AG10803 (cell line): ENCODE results near the gene GPATCH4.

Experiments
- DNase-seq: peaks from one replicate; pipeline ENCODE4 v3.0.0; 2010; ENCODE audit warnings: low read depth
- H3K4me3 ChIP-seq: 2 replicates; pipeline ENCODE4 v1.5.1; 2011; ENCODE audit warnings: mild to moderate bottlenecking, low read length, control low read depth
- CTCF ChIP-seq: conservative IDR thresholded peaks from 2 replicates; pipeline ENCODE4 v1.5.1; 2011; ENCODE audit warnings: mild to moderate bottlenecking, low read length, control low read depth, inconsistent platforms

Gene GPATCH4

DNA sequence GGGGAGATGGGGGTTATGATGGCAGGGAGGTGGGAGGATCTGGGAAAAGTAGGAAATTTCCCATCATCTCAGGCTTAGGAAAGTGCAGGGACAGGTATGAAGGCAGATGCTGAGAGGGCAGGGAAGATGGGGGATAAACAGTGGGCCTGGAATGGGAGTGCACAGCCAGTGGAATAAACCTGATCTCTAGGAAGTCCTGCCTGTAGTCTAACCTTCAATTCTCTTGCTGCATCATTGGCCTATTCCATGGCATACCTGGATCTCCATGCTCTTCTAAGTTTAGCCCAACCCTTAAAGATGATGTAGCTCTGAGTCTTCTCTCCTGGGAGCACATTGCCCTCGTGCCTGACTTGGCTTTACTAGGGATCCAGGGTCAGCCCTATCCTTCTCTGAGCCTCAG, 43.4 kb upstream of the GPATCH4 start:
- TF ChIP-seq CTCF = no peak
- no peak for DNase-seq
- H3K4me3 ChIP-seq = no peak overlapping the region

DNA sequence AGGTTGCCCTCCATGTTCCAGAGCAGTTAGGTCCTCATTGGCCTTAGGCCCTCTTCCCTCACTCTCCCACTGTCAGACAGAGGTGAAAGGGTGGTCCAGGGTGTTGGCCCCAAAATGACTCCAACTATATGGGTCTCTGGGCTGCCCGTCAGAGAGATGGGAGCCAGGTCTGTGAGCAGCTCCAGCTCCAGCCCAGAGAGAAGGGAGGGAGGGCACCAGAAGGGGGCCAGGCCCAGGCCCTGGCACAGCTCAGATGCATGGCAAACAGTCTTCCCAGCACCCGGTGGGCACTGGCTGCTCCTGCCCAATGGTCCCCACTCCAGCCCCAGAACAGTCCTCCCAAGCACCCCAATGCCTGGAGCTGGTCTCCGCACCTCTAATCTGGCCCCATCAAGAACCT, 42.9 kb upstream of the GPATCH4 start:
- no peak overlapping the region for H3K4me3 ChIP-seq
- no peak for DNase-seq
- TF ChIP-seq CTCF = no peak

DNA sequence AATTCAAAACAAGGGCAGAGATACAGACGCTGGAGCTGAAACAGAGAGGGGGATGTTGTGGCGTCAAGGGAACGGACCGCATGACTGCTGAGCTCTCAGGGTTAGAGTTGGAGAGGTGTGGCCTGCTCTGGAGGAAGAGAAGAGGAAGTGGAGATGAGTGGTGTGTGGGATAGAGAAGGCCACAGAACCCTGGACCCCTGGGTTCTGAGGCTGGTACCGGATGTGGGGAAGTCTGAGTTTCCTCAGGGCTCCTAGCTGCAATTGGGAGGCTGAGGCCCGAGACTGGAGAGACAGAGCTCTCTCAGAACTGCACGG, 42.5 kb upstream of the GPATCH4 start:
- no peak for TF ChIP-seq CTCF
- DNase-seq = no peak
- no peak overlapping the region for H3K4me3 ChIP-seq

GRCh38 chr1:156643049-156643777, 41.9 kb upstream of the GPATCH4 start:
- TF ChIP-seq CTCF = no peak
- no peak for DNase-seq
- H3K4me3 ChIP-seq = no peak overlapping the region

DNA sequence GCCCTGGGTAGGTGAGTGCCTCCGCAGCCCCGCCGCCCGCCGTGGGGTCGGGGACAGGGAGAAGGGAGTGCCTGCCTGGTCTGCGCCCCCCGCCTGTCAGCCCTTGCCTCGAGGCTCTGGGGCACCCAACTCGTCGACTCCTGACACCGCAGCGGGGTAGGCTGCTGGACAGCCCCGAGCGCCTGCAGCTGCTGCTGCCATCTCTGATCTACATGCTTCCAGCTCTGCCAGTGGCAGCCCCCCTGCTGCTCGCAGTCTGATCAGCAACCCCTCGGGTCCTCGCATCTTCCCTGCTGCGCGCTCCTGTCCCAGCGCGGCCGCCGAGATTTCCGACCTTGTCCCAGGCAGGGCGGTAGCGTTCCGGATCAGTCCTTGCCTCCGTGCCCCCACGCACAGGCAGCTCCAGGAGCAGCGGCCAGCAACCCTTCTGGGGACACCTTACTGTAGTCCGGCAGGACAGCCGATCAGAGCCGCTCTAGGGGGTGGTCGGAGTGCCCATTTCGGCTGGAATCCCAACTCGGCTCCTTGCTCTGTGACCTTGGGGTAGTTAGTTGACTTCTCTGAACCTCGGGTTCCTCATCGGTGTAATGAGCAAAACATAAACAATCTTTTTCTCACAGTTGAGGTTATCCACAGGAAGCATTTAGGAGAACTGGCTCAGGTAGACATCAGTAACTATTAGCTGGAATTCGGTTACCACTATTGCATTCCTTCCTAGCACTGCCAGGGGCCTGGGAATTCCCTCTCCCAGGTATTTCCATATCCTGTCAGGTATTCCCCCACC, 41.2 kb upstream of the GPATCH4 start:
- no peak for DNase-seq
- no peak for TF ChIP-seq CTCF
- no peak overlapping the region for H3K4me3 ChIP-seq

GRCh38 chr1:156641761-156642264, 40.5 kb upstream of the GPATCH4 start, which contains the start of gene BCAN:
Gene BCAN, plus strand, starts transcription at chr1:156642117. Its CDS starts 3,938 bp downstream, at chr1:156646055.
- no peak for TF ChIP-seq CTCF
- no peak within 1 kb of the TSS for H3K4me3 ChIP-seq
- no peak for DNase-seq
